KMS-11 (cell line): ENCODE results near the gene NRF1.

ENCODE experiments used
- H2AFZ ChIP-seq: fragments of 200-600 bp; sonication (generic); 2 replicates; pipeline ENCODE4 v1.6.1; 2016; ENCODE audit warnings: antibody characterized with exemption, mixed run types, low read depth
- H3K27ac ChIP-seq: fragments of 200-600 bp; sonication (generic); 2 replicates; pipeline ENCODE4 v1.6.1; 2016; ENCODE audit warnings: mild to moderate bottlenecking, mixed run types
- H3K27me3 ChIP-seq: fragments of 200-600 bp; sonication (generic); 2 replicates; pipeline ENCODE4 v1.6.1; 2017; ENCODE audit warnings: mild to moderate bottlenecking, low read depth, mixed run types, moderate library complexity; ENCODE audit not compliant: insufficient read depth
- H3K36me3 ChIP-seq: fragments of 200-600 bp; sonication (generic); 2 replicates; pipeline ENCODE4 v1.6.1; 2017; ENCODE audit warnings: mild to moderate bottlenecking, mixed run types; ENCODE audit not compliant: insufficient read depth
- H3K4me1 ChIP-seq: fragments of 200-600 bp; sonication (generic); 2 replicates; pipeline ENCODE4 v1.6.1; 2016; ENCODE audit warnings: mild to moderate bottlenecking, low read depth, mixed run types; ENCODE audit not compliant: poor library complexity, severe bottlenecking
- H3K4me2 ChIP-seq: fragments of 200-600 bp; sonication (generic); 2 replicates; pipeline ENCODE4 v1.7.0; 2016; ENCODE audit warnings: mild to moderate bottlenecking, mixed run types
- H3K4me3 ChIP-seq: fragments of 200-600 bp; sonication (generic); IDR thresholded peaks from 2 replicates; pipeline ENCODE4 v1.6.1; 2017; ENCODE audit warnings: low read depth, low read length, mixed read lengths; ENCODE audit not compliant: insufficient read depth
- H3K79me2 ChIP-seq: fragments of 200-600 bp; sonication (generic); 2 replicates; pipeline ENCODE4 v1.6.1; 2016; ENCODE audit warnings: low read depth, mixed run types; ENCODE audit not compliant: insufficient read depth
- H3K9ac ChIP-seq: fragments of 200-600 bp; sonication (generic); 2 replicates; pipeline ENCODE4 v1.6.1; 2016; ENCODE audit warnings: mild to moderate bottlenecking, mixed run types
- H4K20me1 ChIP-seq: fragments of 200-600 bp; sonication (generic); 2 replicates; pipeline ENCODE4 v1.6.1; 2016; ENCODE audit warnings: mild to moderate bottlenecking, mixed run types; ENCODE audit not compliant: insufficient read depth
- TF ChIP-seq, protein P1 (sequence below): fragments of 200-600 bp; sonication (generic); conservative IDR thresholded peaks from 2 replicates; pipeline ENCODE4 v1.6.1; 2017; ENCODE audit warnings: low read depth, mild to moderate bottlenecking, antibody characterized with exemption, low read length, moderate library complexity, mixed read lengths

The NRF1 gene

GRCh38 chr7:129636641-129637040 is 25.1 kb downstream of the NRF1 start:
- Histone ChIP-seq H3K9ac (no peak overlapping the region), H4K20me1 (no peaks in the 10 kb centered on the region), H3K4me2 (0 out of 2 replicates have a peak overlapping the region, but pooled peaks have one; percentile 2), H3K36me3 (no peaks in the 10 kb centered on the region), H3K4me1 (peaks cover 26% of the 10 kb centered on the region), H2AFZ (no peak overlapping the region), H3K27ac (no peak overlapping the region), H3K79me2 (peaks cover 12% of the 10 kb centered on the region; the same call in 1 of the 2 replicates), H3K27me3 (no peaks in the 10 kb centered on the region), H3K4me3 (no peak overlapping the region)
- TF ChIP-seq, protein P1, sequence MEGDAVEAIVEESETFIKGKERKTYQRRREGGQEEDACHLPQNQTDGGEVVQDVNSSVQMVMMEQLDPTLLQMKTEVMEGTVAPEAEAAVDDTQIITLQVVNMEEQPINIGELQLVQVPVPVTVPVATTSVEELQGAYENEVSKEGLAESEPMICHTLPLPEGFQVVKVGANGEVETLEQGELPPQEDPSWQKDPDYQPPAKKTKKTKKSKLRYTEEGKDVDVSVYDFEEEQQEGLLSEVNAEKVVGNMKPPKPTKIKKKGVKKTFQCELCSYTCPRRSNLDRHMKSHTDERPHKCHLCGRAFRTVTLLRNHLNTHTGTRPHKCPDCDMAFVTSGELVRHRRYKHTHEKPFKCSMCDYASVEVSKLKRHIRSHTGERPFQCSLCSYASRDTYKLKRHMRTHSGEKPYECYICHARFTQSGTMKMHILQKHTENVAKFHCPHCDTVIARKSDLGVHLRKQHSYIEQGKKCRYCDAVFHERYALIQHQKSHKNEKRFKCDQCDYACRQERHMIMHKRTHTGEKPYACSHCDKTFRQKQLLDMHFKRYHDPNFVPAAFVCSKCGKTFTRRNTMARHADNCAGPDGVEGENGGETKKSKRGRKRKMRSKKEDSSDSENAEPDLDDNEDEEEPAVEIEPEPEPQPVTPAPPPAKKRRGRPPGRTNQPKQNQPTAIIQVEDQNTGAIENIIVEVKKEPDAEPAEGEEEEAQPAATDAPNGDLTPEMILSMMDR, result no peak

DNA sequence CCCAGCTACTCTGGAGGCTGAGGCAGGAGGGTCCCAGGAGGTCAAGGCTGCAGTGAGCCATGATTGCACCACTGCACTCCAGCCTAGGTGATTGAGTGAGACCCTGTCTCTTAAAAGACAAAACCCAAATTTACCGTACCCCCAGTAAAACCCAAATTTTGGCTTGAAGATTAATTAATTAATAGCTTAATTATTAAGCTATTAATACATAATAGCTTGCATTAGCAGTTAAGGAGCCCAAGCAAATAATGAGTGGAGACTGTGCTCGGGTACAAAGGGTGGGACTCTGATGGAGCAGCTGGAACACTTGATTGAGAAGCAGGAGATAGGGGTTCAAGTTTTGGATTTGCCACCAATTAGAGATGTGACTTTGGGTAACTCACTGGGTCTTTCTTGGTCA is 28.9 kb downstream of the NRF1 start:
- peaks cover 9% of the 10 kb centered on the region; the same call in 1 of the 2 replicates for H3K79me2 ChIP-seq
- no peak overlapping the region for H3K27ac ChIP-seq
- H3K4me3 ChIP-seq, result no peak overlapping the region
- no peak overlapping the region for H3K9ac ChIP-seq
- no peaks in the 10 kb centered on the region for H3K27me3 ChIP-seq
- TF ChIP-seq, protein P1, result no peak
- no peak overlapping the region for H2AFZ ChIP-seq
- H4K20me1 ChIP-seq, result no peaks in the 10 kb centered on the region
- H3K36me3 ChIP-seq, result no peaks in the 10 kb centered on the region
- no peak overlapping the region for H3K4me2 ChIP-seq
- H3K4me1 ChIP-seq, result peaks cover 28% of the 10 kb centered on the region

DNA sequence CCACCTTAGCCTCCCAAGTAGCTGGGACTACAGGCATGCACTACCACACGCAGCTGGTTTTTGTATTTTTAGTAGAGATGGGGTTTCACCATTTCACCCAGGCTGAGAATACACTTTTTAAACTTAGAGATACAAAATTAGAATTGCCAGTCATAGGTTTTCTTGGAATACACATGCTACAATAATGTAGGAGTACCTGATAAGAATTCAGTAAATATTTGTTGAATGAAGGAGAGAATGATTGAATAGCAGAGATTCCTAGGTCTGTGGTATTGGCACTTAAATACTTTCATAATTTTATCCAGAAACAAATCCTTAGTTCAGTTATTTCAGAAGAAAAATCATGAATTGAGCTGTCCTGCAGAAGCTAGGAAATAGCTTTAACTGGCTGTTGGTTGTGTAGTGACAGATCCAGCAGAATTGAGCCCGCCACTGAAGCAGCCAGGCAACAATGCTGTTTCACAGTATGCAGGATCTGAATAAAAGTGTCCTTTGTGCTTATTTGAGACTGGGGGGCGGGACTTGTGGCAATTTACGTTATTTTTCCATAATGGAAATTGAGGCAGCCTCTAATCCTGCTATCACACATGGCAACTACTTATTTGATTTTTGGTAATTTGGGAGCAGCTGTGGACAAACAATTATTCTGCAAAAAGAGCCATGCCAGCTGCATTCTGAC is 31.5 kb downstream of the NRF1 start:
- H4K20me1 ChIP-seq, result no peaks in the 10 kb centered on the region
- H3K79me2 ChIP-seq, result peaks cover 9% of the 10 kb centered on the region; the same call in 1 of the 2 replicates

GRCh38 chr7:129643550-129644170 is 32.1 kb downstream of the NRF1 start:
- Histone ChIP-seq H3K36me3 (no peaks in the 10 kb centered on the region), H3K4me1 (peaks cover 9% of the 10 kb centered on the region), H3K9ac (no peak overlapping the region), H2AFZ (no peak overlapping the region), H3K79me2 (peaks cover 4% of the 10 kb centered on the region; the same call in 1 of the 2 replicates), H3K27me3 (no peaks in the 10 kb centered on the region), H4K20me1 (no peaks in the 10 kb centered on the region), H3K4me2 (no peak overlapping the region), H3K4me3 (no peak overlapping the region), H3K27ac (no peak overlapping the region)
- TF ChIP-seq, protein P1, result no peak

More for the DNA sequence above, 31.5 kb downstream of the NRF1 start:
- TF ChIP-seq, protein P1, result no peak
- Histone ChIP-seq H3K9ac (no peak overlapping the region), H3K4me2 (no peak overlapping the region), H3K4me1 (peaks cover 9% of the 10 kb centered on the region), H2AFZ (no peak overlapping the region), H3K27ac (no peak overlapping the region), H3K36me3 (no peaks in the 10 kb centered on the region), H3K27me3 (no peaks in the 10 kb centered on the region), H3K4me3 (no peak overlapping the region)
